Activated CD8-positive, alpha-beta memory T cell treated with anti-CD3 and anti-CD28 coated beads, Interleukin-2, amount 50 U/mL, for 24 hours (primary cell): Measurements from ENCODE around the gene NUAK1.

Source experiments
- DNase-seq: peaks from one replicate; pipeline ENCODE4 v3.0.0-alpha.2; 2020; ENCODE audit errors: extremely low read depth

The NUAK1 gene

DNA sequence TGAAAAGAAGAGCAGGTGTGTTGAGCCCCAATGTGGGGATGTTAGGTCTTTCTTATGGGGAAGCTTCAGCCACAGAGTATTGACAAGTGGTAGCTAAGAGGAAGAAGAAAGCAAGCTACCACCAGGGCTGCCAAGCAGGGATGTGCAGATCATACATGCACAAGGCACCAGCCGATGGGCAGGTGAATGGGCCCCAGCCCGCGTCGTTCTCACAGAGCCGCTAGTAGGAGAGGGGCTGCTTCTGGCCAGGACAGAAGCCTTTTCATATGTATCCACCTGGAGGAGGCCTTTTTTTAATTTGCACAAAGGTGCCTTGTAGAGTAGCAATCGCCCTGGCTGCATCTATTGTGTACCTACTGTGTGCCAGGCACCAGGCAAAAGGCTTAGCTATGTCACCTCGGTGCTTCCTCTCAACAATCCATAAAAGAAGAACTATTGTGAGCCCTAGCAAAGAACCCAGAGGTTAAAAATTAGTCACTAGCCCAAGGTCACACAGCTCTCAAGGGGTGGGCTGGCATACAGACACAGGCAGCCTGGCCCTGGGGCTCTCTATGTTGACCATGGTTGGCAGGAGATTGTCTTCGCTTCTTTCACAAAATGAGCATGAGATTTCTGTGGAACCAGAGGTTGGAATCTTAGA is 8.2 kb downstream of the NUAK1 start:
- no peak for DNase-seq

DNA sequence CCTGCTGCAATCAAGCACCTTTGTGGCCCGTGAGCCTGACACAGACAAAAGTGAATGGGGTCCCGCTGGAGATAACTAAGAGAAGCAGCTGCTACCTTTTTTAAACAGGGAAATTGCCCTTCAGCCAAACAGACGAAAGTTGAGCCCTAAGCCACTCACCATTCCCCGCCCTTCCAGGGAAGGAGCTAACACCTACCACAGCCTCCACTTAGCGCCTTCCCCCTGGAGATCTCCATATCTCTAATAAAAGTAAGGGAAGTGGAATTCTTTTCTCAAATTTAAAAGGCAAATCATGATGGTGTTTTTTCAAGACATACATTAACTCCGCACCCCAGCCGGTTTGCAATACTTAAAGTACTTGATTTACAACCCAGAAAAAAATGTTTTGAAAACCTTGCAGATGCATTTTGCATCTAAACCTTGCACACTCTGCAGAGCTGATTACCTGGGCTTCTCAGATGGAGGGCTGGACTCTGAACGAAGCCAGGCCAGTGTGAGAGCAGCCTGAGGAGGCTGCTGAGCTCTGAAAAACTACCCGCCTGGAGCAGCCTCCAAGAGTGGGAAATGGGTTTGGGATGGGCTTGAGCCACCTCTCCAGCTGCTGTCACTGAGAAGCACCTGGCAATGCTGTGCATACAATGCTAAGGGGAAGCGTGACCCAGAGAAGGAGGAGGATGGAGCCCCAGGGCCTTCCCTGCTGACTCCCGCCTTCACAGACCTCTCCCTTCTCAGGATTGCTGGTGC is 10.0 kb downstream of the NUAK1 start:
- no peak for DNase-seq

DNA sequence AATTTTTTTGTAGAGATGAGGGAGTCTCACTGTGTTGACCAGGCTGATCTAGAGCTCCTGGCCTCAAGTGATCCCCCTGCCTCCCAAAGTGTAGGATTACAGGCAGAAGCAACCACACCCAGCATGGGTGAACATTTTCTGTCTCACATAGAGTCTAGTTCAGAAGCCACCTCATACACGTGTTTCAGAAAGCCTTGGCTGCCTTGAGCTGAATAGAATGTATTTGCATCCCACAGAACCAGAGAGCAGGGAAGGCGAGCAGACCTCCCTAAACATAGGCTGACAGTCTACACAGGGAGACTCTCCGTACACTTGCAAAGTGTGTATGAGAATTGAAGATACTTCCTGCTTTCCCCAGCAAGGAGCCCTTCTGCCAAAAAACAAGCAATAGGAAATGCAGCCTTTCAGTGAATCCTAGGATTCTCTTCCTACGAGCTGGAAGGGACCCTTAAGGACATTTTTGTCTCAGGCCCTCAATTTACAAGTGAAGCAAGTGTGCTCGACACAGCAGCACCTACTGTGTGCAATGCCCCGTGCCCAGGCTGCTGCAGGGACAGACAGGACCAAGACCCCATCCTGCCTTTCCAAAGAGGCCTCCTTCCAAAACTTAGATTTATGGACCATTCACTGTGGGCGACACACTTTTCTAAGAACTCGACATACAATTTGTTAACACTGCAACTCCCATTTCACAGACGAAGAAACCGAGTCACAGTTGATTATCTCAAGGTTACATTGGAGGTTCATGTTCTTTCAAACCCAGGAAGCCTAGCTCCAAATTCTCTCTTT is 11.2 kb downstream of the NUAK1 start:
- no peak for DNase-seq

DNA sequence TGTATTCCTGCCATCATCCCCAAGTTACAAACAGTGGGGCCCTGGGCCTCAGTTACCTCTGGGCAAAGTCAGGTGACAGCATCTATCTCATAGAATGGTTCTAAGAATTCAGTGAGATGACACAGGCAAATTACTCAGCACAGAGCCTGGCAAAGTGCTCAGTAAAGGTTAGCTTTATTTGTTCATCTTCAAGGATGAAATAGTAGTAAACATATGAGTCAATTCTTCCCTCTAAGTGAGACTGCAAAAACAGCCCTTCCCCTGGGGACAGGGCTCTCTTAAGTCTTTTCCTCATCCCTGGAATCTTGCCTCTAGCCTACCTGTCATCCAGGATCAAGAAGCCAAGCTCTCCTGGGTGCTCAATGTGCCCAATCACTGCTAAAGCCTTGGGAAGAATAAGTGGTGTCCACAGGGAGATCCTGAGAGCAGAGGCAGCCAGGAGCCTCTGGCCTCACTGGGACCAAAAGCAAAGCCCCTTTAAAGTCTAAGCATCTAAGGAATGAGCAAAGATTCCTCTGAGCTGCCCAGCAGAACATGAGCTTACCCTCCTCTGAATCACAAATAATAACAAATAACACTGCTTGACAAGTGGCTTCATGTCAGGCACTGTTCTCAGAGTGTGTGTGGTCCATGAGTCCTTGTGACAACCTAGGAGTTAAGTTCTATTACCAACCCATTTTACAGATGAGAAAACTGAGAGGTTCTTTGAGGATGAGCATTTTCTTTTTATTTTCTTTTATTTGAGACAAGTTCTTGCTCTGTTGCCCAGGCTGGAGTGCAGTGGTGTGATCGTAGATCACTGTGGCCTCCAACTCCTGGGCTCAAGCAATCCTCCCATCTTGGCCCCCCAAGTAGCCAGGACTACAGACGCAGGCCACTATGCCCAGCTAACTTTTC is 12.1 kb downstream of the NUAK1 start:
- DNase-seq, result no peak

DNA sequence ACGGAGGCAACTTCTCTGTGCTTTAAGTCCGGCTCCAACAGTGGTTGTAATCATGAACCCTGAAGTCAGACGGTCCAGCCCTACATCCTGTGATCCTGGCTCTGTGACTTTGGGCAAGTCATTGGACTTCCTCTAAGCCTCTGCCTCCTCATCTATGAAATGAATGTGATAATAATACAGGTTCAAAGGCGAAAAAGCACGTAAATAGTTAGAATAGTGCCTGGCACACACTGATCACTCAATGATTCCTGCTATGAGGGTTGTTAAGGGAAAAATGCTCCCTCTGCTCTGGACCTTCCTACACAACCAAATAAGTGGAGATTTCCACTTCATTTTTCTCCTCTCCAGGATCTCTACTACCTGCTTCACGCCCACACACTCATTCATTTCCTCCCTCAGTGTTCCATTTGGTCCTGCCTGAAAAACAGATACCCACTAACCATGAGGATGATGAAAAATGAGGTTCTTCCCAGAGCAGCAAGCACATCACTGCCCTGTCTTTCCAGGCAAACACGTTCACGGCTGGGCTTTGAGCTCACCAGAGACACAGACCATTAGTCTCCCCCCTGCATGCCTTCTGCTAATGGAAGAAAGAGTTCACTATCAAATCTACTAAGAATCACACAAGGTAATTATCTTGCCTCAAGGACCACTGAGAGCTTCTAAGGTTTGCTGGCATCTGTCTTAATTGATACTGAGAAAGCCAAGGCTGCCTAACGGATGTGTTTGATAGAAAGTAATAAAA is 13.2 kb downstream of the NUAK1 start:
- DNase-seq, result no peak

DNA sequence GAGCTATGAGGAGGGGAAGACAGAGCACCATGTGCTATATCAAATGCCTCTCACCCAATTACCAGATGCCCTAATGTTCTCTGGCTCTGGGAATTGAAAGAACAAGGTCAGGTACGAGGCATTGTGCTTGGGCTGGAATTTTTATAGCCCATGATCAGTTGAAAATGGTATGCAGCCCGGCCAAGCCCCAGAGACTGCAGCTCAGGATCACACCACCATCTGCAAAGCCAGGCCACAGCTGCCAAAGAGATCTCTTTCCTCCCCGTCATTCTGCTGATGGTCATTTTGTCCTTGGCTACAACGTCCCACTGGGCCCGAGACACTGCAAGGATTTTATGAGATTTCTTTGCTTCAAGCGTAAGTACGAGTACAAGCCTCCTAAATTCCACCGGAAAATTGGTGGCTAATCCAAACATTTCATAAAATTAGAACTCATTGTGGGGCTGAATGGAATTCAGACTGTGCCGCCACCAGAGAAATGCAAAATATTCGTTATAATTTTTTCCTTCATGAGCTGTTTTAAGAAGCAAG is 15.1 kb downstream of the NUAK1 start:
- DNase-seq, result no peak

DNA sequence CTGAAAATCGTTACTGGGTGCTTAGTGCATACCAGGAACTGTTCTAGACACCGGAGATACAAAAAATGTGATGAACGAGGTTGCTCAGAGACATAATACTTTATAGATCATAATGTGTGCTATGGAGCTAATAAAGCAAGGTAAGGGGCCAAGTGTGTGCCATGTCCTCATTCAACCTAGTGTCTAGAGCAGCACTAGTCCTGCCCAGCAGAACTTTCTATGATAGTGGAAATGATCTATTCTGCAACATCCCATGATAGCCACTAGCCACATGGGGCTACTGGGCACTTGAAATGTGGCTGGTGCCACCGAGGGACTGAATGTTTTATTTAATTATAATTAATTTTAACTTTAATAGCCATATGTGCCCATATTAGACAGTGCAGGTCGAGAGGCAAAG is 15.6 kb downstream of the NUAK1 start:
- DNase-seq, result no peak

DNA sequence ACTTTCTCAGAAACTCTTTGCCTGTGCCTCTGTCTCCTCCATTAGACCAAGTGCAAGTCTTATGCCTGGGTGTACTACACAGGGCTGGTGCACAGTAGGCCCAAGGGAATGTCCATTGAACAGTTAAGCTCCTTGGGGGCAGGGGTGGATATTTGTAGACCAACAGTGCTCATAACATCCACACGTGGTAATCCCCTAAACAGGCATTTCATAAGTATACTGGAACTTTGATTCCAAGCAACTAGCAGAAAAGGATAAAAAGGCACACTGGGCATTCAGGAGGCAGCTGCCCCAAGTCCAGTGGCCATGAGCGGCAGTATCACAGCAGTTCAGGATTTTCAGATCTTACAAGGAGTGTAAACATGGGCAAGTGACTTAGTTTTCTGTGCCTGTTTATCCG is 16.8 kb downstream of the NUAK1 start:
- DNase-seq, result no peak

DNA sequence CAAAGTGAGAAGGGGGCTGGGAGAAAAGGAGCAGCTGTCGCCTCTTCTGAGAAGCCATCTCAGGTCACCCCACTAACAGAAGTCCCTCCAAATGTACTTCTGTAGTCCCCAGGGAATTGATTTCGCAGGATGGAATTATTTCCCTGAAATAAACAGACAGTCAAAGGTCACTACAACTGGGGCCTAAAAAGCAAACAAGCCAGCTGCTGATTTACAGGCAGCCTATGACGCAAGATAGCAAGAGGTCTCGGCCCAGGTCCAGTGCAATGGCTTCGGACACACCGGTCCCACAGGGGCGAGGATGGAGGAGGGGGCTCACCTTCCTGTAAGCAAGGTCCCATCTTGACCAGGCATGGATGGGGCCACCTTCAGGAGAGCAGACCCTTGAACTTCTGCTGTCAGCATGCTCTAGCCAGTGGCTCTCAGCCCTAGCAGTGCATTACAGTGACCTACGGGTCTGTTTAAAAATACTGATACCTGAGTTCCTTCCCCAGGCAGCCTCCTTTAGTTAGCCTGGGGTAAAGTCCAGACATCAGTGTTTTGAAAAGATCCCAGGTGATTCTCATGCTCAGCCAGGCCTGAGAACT is 18.1 kb downstream of the NUAK1 start:
- DNase-seq, result no peak

DNA sequence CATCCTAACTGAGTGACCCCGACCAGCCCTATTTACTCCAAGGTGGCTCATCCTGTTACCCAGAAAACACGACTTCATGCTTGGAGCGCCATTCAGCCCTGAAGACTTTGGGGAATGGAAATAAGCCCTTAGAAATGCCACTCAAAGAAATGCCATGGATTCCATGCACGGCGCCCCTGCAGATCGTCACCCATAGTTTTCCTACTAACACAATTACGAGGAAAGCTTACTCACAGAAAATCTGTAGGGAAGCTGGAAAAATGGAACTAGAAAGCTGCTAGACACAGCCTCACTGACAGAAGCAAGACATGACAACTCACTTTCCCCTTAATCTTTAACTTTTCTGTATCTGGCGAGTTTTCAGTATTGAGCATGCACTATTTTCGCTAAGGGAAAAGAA is 19.5 kb downstream of the NUAK1 start:
- no peak for DNase-seq

DNA sequence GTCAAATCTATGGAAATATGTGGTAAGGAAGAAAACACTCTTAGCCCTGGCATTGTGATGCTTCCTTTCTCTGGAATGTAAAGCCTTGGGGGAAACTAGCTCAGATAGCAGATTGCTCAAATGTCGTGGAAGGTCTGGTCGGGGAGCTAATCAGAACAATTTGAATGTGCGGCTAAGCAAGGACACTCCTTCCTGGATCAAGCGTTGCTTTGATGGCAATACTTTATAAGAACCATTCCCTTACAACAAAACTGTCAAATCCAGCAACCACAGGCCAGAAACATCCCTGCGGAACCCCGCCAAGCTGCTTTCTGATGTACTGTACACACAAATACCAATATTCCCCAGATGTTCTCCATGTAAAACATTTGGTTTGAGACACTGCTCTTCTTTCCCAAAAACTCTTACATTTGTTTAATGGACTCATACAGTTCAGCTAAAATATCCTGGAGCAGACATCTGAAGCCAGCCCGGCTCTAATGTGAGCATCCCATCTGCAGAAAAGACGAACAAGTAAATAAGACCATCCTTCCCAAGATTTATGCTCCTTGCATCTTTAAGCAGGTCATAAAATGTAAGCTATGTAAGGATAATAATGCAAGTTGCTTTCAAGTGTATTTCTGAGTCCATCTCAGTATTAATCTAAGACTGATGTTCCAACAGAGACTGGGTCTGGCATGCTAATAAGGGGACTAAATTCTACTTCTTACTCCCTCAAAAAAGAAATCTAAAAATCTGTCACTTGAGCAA is 20.2 kb downstream of the NUAK1 start:
- DNase-seq, result no peak

DNA sequence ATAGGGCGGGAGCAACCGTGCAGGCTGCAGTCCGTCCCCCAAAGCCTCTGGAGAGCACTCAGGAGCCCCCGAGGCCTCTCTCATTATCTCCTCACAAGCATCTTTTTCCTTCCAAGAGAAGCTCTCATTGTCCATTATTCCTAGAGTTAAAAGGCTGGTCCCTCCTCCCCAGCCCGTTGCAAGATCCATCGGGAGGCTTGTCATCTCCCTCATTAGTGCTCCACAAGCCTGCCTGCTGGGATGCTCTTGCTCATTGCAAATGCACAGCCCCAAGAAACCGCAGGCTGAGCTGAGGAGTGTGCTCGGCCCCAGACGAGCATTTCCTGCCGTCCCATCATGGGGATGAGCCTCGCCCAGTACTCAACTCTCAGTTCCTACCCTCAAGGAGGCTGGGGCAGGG is 23.3 kb downstream of the NUAK1 start:
- no peak for DNase-seq

DNA sequence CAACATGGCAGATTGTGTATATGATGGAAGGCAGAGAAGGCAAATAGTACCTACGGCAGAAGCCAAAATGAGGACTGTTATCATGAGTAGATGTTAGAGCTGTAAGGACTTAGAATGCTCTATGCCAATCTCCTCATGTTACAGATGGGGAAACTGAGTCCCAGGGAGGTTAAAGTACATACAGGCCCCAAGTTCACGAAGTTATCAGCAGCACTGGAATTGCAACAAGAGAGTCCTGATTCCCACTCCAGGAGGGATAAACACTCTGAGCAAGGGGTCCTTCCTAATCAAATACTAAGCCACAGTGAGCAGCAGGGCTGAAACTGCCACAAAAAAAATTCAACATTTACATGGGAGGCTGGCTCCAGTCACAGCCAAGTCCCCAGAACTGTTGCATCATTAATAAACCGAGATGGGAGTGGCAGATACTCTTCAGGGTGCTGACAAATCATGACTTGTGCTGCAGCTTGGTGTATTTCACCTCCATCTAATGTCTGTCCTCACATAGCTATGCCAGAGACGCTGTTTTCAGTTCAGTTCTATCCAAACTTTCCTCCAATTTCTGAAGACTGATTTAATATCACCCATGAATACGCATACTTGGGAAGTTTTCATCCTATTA is 24.2 kb downstream of the NUAK1 start:
- DNase-seq, result no peak

DNA sequence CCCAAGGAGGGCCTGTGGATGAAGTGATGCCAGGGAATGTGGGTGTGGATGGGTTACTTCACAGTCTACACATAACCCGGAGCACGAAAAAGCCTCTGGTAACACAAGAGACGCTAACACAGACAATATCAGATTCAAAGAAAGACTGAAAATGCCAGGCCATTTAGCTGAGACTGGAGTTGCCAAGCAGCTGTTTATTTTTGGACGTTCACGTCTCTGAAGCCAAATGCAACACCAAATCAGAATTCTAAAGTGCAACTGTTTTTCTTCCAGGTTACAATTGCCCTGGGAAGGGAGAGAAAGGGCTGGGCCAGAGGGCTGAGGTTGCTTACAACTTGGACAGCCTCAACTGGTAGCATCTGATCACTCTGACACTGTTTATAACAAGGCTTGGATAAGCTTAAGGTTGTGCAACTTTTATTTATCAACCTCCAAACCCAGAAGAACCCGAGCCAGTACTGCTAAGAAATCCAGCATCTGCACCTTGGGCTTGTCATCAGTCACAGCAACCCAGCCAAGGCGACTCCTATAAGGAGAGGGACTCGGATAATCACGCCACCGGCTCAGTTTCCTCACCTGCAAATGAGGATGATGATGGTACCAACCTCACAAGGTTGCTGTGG is 24.8 kb downstream of the NUAK1 start:
- no peak for DNase-seq

DNA sequence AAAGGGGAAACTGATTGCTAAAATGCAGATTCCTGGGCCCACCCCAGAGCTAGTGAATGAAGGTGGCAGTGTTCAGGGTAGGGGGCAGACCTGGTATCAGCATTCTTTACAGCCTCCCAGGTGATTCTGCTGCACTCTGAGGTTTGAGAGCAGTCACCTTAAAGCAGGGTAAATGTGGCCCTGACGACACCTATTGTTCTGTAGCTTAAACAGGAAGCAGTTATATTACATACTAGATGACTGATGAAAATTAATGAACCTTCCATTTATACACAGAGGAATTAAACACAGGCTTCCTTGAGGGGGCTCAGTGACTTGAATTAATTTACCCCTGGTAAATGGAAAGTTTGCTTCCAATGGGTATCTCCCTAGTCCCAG is 25.3 kb downstream of the NUAK1 start:
- no peak for DNase-seq

DNA sequence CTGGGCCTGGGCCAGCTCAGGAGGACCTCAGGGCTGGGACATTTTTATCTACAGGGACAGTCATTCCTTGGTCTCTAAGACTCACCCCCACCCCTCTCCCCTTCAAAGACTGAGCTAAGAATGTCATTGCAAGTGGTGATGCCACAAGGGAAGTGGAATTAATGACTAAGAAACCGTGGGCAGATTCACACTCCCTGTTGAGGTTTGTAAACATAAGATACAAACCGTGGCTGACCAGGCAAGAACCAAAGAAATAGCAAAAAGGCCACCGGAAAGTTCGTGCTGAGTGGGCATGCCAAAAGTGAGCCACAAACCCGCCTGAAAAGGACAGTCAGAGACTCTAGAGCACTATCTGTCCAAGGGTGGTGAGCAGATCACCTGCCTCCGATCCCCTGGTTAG is 25.7 kb downstream of the NUAK1 start:
- no peak for DNase-seq

DNA sequence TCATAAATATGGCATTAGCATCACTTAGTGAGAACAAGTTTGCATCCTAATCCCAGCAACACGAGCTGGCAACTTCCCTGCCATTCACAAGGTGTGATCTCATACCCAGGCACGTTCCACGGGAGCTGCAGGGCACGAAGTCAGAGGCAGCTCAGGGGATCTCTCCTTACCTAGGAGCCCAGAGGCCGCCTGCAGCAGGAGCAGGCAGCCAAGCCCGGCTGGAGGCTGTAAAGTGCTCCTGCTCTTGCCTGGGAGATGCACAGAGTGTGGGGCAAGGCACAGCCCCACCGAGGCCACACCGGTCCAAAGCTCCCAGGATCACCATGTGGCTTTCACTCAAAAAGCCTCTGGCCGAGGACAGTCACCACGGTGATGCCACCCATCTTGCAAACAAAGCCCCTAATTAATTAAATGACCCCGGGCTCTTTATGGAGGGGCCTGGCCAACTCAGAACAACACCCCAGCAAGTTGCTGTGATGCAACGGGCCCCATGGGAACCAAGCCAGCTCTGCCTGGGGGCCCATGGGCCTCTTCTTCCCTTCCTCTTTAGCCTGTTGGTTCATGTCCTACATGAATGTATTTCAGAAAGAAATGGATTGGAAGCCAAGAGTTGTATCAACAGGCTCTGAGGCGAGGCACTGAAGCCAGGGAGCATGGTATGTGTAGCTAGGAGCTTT is 26.5 kb downstream of the NUAK1 start:
- DNase-seq, result no peak

DNA sequence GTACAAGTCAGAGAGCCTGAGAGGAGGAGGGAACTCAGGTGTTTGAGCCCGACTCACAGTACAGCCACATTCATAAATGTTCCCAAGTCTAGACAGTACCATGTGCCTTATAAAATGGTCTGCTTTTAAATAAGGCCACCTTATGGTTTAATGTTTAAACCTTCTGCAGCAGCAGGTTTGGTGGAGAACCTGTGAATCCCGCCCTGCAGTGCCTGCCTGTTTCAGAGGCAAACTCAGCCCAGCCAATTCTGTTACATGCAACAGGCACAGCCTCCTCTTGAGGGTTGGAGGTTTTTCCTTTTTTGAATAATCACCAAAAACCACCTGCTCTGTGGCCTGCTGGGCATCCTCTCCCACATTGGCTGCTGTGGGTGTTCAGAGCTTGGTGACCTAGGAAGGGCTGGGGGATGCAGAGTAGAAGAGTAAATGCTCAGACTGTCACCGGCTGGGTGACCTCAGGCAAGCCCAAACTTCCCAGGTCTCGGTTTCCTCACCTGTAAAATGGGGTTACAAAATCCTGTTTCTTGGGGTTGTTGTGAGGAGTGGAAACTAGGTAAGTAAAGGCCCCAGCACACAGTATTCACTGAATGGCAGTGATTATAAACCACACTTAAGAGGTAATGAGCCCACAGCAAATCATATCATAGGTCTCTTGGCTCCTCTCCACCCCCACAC is 28.0 kb downstream of the NUAK1 start:
- DNase-seq, result no peak
